ENCODE results near the gene ANO1. TPM values are rescaled to one million over a fixed set of nuclear protein-coding genes. Genes with fewer than 3 reads are reported as not detected.

Gene ANO1
- total RNA-seq, 4 donors from 2014 or later: 1.1 to 27.2 (median 4.2) TPM

DNA sequence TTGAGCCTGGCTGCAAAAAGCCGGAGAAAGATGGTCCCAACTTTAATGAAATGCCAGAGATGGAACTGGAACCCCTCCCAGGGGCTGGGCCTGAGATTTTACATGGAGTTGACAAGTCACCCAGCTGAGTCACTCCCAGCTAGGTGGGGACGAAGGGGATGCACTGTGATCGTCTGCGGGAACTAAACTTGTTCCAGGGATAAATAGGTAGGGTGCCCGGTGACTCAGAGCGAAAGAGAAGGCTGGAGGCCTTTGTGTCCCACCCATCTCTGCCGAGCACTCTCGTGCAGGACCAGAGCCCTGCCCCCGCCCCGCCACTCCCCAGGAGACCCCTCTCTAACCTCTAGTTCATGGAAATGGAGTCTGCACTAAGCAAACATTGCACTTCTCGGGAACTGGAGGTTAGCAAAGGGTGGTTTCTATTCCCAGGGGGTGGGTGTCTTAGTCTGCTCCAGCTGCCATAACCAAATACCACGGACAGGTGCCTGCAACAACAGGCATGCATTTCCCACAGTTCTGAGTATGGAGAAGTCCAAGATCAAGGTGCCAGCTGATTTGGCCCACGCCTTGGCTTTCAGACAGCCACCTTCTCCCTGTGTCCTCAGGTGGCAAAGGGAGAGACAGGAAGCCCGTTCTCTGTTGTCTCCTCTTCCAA is 64.2 kb downstream of the ANO1 start:
- Histone ChIP-seq H3K4me3 (no peak overlapping the region), H3K27me3 (no peaks in the 10 kb centered on the region), H3K27ac (no peak overlapping the region), H3K9me3 (no peaks in the 10 kb centered on the region), H3K4me1 (peaks cover 0 to 21% (median 0%) of the 10 kb centered on the region in 4 donors), H3K36me3 (no peaks in the 10 kb centered on the region)
- DNase-seq: no peak
- TF ChIP-seq, protein P1, sequence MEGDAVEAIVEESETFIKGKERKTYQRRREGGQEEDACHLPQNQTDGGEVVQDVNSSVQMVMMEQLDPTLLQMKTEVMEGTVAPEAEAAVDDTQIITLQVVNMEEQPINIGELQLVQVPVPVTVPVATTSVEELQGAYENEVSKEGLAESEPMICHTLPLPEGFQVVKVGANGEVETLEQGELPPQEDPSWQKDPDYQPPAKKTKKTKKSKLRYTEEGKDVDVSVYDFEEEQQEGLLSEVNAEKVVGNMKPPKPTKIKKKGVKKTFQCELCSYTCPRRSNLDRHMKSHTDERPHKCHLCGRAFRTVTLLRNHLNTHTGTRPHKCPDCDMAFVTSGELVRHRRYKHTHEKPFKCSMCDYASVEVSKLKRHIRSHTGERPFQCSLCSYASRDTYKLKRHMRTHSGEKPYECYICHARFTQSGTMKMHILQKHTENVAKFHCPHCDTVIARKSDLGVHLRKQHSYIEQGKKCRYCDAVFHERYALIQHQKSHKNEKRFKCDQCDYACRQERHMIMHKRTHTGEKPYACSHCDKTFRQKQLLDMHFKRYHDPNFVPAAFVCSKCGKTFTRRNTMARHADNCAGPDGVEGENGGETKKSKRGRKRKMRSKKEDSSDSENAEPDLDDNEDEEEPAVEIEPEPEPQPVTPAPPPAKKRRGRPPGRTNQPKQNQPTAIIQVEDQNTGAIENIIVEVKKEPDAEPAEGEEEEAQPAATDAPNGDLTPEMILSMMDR (IDR thresholded peaks at IDR 0.05): no peak
- TF ChIP-seq POLR2A (IDR thresholded peaks at IDR 0.05): no peak

DNA sequence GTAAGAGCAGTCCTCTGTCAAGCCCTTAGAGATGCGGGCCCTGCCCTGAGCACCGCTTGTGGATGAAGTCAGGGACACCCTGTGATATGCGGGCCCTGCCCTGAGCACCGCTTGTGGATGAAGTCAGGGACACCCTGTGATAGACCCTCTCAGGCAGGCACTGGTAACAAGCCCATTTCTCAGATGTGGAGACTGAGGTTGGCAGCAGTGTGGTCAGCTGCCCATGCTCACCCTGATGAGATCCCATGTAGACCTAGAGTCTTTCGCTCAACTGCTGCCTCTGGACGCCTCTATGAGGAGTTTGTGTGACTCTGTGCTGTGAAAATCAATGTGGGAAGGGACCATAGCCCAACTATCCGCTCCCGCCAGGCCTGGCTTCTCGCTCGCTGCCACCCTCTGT is 66.1 kb downstream of the ANO1 start:
- H3K9me3 ChIP-seq: no peaks in the 10 kb centered on the region
- no peak for TF ChIP-seq POLR2A (IDR thresholded peaks at IDR 0.05)
- TF ChIP-seq, protein P1 (IDR thresholded peaks at IDR 0.05): no peak
- no peak overlapping the region for H3K27ac ChIP-seq

DNA sequence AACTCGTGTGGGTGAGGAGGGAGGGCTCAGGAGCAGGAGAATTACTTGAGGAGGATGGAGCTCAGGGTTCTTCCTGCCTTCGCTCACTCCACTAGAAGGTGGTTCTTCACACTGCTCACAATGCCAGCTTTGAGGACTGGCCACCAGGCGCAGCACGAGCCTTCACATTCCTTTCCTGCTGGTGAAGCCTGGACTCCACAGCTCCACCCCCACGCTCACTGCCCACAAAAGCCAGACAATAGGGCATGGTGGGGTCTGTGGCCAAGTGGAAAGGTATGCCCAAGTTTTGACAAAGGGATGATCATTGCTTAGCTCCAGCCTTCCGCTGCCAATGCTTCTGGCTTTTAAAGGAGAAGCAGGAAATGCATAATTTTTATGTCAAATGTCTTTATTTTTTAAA is 67.0 kb downstream of the ANO1 start:
- H3K27ac ChIP-seq: no peak overlapping the region
- H3K9me3 ChIP-seq: no peaks in the 10 kb centered on the region
- no peak for TF ChIP-seq POLR2A (IDR thresholded peaks at IDR 0.05)
- TF ChIP-seq, protein P1 (IDR thresholded peaks at IDR 0.05): no peak
- peaks cover 0 to 16% (median 0%) of the 10 kb centered on the region in 4 donors for H3K4me1 ChIP-seq
- H3K4me3 ChIP-seq: no peak overlapping the region
- no peak for DNase-seq
- H3K36me3 ChIP-seq: no peaks in the 10 kb centered on the region
- H3K27me3 ChIP-seq: no peaks in the 10 kb centered on the region

More for the DNA sequence above, 66.1 kb downstream of the ANO1 start:
- DNase-seq: no peak
- Histone ChIP-seq H3K27me3 (no peaks in the 10 kb centered on the region), H3K4me3 (no peak overlapping the region), H3K4me1 (peaks cover 0 to 21% (median 0%) of the 10 kb centered on the region in 4 donors), H3K36me3 (no peaks in the 10 kb centered on the region)

DNA sequence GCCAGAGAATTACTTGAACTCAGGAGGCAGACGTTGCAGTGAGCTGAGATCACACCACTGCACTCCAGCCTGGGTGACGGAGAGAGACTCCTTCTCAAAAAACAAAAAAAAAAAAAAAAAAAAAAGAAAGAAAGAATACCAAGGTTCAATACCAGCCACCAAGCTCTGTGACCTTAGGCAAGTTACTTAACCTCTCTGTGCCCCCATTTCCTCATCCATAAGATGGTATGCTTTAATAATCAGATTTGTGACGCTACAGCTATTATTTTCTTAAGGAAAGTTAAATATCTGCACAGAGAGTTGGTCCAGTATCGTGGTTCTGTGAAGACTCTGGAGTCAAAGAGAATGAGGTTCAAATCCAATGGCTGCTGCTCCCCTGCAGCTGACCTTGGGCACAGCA is 67.7 kb downstream of the ANO1 start:
- H3K36me3 ChIP-seq: no peaks in the 10 kb centered on the region
- no peak for TF ChIP-seq POLR2A (IDR thresholded peaks at IDR 0.05)
- TF ChIP-seq, protein P1 (IDR thresholded peaks at IDR 0.05): no peak
- no peak overlapping the region for H3K4me3 ChIP-seq
- no peaks in the 10 kb centered on the region for H3K9me3 ChIP-seq
- no peaks in the 10 kb centered on the region for H3K27me3 ChIP-seq
- no peak overlapping the region for H3K27ac ChIP-seq
- no peak for DNase-seq
- H3K4me1 ChIP-seq: peaks cover 0 to 11% (median 0%) of the 10 kb centered on the region in 4 donors

DNA sequence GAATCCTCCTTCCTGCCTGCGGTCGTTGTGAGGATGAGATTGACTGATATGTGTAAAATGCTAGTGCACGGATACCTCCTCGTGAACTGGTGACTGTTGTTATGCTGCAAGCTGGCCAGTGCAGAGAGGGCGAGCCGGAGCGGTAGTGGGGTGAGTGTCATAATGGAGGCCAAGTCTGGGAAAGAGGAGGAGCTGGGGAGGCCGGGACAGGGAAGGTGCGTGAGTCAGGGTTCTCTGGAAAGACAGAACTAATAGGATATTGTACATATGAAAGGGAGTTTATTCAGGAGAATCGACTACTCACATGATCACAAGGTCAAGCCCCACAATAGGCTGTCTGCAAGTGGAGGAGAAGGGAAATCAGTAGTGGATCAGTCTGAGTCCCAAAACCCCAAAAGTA is 68.2 kb downstream of the ANO1 start:
- TF ChIP-seq, protein P1 (IDR thresholded peaks at IDR 0.05): no peak
- no peak for TF ChIP-seq POLR2A (IDR thresholded peaks at IDR 0.05)
- Histone ChIP-seq H3K4me1 (peaks cover 0 to 11% (median 0%) of the 10 kb centered on the region in 4 donors), H3K27me3 (no peaks in the 10 kb centered on the region), H3K9me3 (no peaks in the 10 kb centered on the region), H3K27ac (no peak overlapping the region), H3K4me3 (no peak overlapping the region), H3K36me3 (no peaks in the 10 kb centered on the region)
- no peak for DNase-seq

Measured in Peyer's patch (tissue), 4 donors.